H1 (cell line): ENCODE measurements around the gene CCDC121. TPM values are rescaled to one million over a fixed set of nuclear protein-coding genes. Genes with fewer than 3 reads are reported as not detected.

Source experiments
- CEBPB ChIP-seq: IDR thresholded peaks from 2 replicates; pipeline ENCODE4 v1.6.1; 2012; ENCODE audit warnings: low read depth, low read length
- CTBP2 ChIP-seq: IDR thresholded peaks from 2 replicates; pipeline ENCODE4 v1.7.0; 2011; ENCODE audit warnings: borderline replicate concordance, mild to moderate bottlenecking, moderate library complexity, mixed read lengths, low read length; ENCODE audit not compliant: insufficient read depth, insufficient read length
- FOSL1 ChIP-seq: IDR thresholded peaks from 2 replicates; pipeline ENCODE4 v1.6.1; 2011; ENCODE audit warnings: mild to moderate bottlenecking, low read depth, low read length, moderate library complexity; ENCODE audit not compliant: insufficient read depth
- PHF8 ChIP-seq: fragments of 200-600 bp; sonication (generic); conservative IDR thresholded peaks from 2 replicates; pipeline ENCODE4 v1.7.1; 2012; ENCODE audit warnings: low read depth, mild to moderate bottlenecking, inconsistent platforms, low read length, moderate library complexity
- POLR2A ChIP-seq, 2 experiments: IDR thresholded peaks; 1 replicate in 1 of 2; 2 replicates in 1 of 2; pipeline ENCODE4 v1.6.1; 2011; ENCODE audit warnings: low read depth in 2 of 2, low read length in 2 of 2, mild to moderate bottlenecking in 2 of 2; ENCODE audit errors: control extremely low read depth in 1 of 2
- RFX5 ChIP-seq: IDR thresholded peaks from 2 replicates; pipeline ENCODE4 v1.6.1; 2011; ENCODE audit warnings: low read depth, low read length, improper control_type of control experiment, borderline replicate concordance
- SP1 ChIP-seq: IDR thresholded peaks from 2 replicates; pipeline ENCODE4 v1.6.1; 2011; ENCODE audit warnings: low read depth, low read length
- SUZ12 ChIP-seq: fragments of 200-600 bp; sonication (generic); IDR thresholded peaks from 2 replicates; pipeline ENCODE4 v1.6.1; 2012; ENCODE audit warnings: mild to moderate bottlenecking, inconsistent platforms, low read length, moderate library complexity, mixed read lengths
- TCF12 ChIP-seq: IDR thresholded peaks from 2 replicates; pipeline ENCODE4 v1.6.1; 2011; ENCODE audit warnings: low read depth, mild to moderate bottlenecking, low read length
- YY1 ChIP-seq: IDR thresholded peaks from 2 replicates; pipeline ENCODE4 v1.6.1; 2011; ENCODE audit warnings: low read depth, mild to moderate bottlenecking, low read length
- polyA plus RNA-seq, 7 experiments: library from polyadenylated mRNA; depleted of rRNA in 3 of 7; stranded (reverse) in 5 of 7; unstranded in 2 of 7; fragments of >200 nt in 5 of 7; fragments of 200-250 nt in 2 of 7; gene quantifications; 1 replicate in 5 of 7; 2 replicates in 1 of 7; 4 replicates in 1 of 7; pipeline versions ENCODE4 v1.2.1 to v1.2.3, GENCODE V29; 2011 to 2013; ENCODE audit warnings: missing spikeins in 2 of 7, mixed read lengths in 2 of 7
- total RNA-seq: library from RNA; stranded (reverse); fragmentation: NEBNext Ultra II Directional; extraction: Animal tissue kit (Norgen Biotek cat#: 25700); gene quantifications from 2 replicates; pipeline ENCODE4 v1.2.1, GENCODE V29; 2021

The CCDC121 gene
- total and polyA plus RNA-seq, 2 of the 8 experiments (the other 6 are each of a cell fraction or from before 2014, with no cell fraction given) = 0.68 to 1.5 TPM

DNA sequence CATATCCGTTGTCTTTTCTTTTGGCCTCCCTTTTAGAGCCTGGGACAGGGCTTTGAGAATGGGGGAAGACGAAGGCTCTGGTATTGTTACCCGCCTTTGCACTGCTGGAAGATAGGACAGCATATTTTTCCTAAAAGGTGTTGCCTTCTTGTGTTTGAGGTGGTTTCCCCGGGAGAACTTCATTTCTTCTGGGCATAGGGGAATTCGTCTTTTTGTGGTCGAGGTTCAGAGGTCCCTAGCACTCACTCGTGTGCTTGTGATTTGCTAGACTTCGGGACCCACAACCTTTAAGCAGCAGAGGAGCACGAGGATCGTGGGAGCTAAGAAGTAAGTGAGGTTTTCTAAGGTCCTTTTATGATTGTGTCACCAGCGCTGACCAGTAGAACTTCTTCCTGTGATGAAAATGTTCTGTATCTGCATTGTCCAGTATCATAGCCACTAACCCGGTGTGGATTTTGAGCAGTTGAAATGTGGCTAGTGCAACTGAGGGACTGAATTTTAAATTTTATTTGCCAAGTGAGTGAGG, 45.4 kb downstream of the CCDC121 start (continued):
- TF ChIP-seq CEBPB (no peak), YY1 (no peak), FOSL1 (no peak), CTBP2 (no peak), PHF8 (no peak), SUZ12 (no peak), RFX5 (no peak), POLR2A (IDR thresholded peaks at IDR 0.05; ENCODE audit: control extremely low read depth in 1 of 2, low read depth in 2 of 2, low read length in 2 of 2) (no peak), SP1 (no peak), TCF12 (no peak)
